HL-60 (cell line): ENCODE data around the gene USP30.
A peak's percentile ranks its signal among the peaks of the same experiment; 100 is the strongest.

Source experiments
- DNase-seq, 2 experiments: peaks; one replicate each; pipeline ENCODE4 v3.0.0-alpha.2; 2010 to 2020; ENCODE audit warnings: low read depth in 1 of 2, low spot score in 1 of 2
- H3K27ac ChIP-seq: fragments of 250-450 bp; sonication (Bioruptor Pico); replicated peaks from 2 replicates; pipeline ENCODE4 v1.5.1; 2020; ENCODE audit warnings: mild to moderate bottlenecking, moderate library complexity
- H3K27me3 ChIP-seq: fragments of 250-450 bp; sonication (Bioruptor Pico); 2 replicates; pipeline ENCODE4 v1.5.1; 2021; ENCODE audit warnings: mild to moderate bottlenecking, moderate library complexity; ENCODE audit not compliant: insufficient read depth, poor library complexity, severe bottlenecking
- H3K4me3 ChIP-seq: replicated peaks from 2 replicates; pipeline ENCODE4 v1.5.1; 2011; ENCODE audit warnings: mild to moderate bottlenecking, control low read depth, low read length; ENCODE audit not compliant: insufficient read depth
- GABPA ChIP-seq: IDR thresholded peaks from 2 replicates; pipeline ENCODE4 v1.6.1; 2012; ENCODE audit warnings: low read depth
- POLR2AphosphoS5 ChIP-seq: IDR thresholded peaks from 2 replicates; pipeline ENCODE4 v1.6.1; 2012; ENCODE audit warnings: low read depth
- SPI1 ChIP-seq: IDR thresholded peaks from 2 replicates; pipeline ENCODE4 v1.6.1; 2012; ENCODE audit warnings: low read depth, mild to moderate bottlenecking, borderline replicate concordance
- long read RNA-seq: library from polyadenylated mRNA; unstranded; transcript quantifications from one replicate; pipeline ENCODE4 v2.0.0, GENCODE V29; 2020
- TF ChIP-seq, protein P1 (sequence below): IDR thresholded peaks from one replicate; pipeline ENCODE4 v1.5.1; 2011; ENCODE audit warnings: low read length, control low read depth, inconsistent platforms; ENCODE audit not compliant: insufficient read depth
- TF ChIP-seq, protein P2 (sequence below): IDR thresholded peaks from 2 replicates; pipeline ENCODE4 v1.6.1; 2012; ENCODE audit warnings: low read depth; ENCODE audit not compliant: insufficient replicate concordance

The USP30 gene, protein sequence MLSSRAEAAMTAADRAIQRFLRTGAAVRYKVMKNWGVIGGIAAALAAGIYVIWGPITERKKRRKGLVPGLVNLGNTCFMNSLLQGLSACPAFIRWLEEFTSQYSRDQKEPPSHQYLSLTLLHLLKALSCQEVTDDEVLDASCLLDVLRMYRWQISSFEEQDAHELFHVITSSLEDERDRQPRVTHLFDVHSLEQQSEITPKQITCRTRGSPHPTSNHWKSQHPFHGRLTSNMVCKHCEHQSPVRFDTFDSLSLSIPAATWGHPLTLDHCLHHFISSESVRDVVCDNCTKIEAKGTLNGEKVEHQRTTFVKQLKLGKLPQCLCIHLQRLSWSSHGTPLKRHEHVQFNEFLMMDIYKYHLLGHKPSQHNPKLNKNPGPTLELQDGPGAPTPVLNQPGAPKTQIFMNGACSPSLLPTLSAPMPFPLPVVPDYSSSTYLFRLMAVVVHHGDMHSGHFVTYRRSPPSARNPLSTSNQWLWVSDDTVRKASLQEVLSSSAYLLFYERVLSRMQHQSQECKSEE
- long read RNA-seq, transcript USP30-201 (13 exons, 3,742 nt), result major isoform, 40 of 63 reads
- long read RNA-seq, partial matches to known transcripts, result 6 of 63 reads
- long read RNA-seq, other reads (novel, unspliced or antisense), result 17 of 63 reads

DNA sequence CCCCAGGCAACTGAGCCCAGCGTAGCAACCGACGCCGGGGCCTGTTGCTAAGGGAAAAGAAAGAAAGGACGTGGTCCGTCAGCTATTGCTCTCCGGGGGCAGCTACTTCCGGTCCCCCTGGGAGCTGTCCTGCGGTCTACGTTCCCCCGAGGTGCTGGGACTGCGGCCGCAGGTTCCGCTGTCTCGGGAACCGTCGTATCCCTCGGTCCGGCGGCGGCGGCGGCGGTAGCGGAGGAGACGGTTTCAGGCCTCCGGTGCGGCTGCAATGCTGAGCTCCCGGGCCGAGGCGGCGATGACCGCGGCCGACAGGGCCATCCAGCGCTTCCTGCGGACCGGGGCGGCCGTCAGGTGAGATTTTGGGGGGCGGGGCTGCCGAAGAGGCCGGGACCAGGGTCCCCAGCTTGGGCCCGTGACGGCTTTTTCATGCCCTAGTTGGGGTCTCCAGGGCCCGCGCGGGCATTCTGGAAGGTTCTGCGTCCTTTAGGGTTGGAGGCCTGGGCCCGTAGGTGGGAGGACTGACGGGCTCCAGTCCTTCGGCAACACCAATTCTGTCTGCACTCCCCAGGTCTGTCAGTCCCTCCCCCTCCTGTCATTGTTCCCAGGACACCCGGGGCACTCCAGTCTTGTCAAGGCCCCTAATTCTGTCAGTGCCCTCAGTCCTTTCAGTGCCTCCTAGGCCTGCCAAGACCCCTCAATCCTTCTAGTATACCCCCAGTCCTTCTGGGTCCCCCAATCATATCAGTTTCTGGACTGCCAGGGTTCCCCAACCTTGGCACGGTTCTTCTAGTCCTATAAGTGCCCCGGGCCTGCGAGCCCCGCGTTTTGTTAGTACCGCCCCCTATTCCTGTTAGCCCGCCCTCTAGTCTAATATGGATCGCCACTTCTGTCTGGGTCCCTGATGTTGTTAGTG lies at the start of gene USP30:
USP30 (plus strand) TSS at position 163 of the 910 bp plus-strand sequence; CDS start at position 266, 103 bp downstream.
- Histone ChIP-seq H3K4me3 (peak within 1 kb of the TSS; percentile 96), H3K27ac (peak within 1 kb of the TSS; percentile 72), H3K27me3 (no peaks in the 10 kb centered on the region)
- TF ChIP-seq POLR2AphosphoS5 (peak; percentile 73), SPI1 (peak; percentile 32; the same call in 1 of the 2 replicates), GABPA (peak; percentile 100)
- TF ChIP-seq, protein P1, sequence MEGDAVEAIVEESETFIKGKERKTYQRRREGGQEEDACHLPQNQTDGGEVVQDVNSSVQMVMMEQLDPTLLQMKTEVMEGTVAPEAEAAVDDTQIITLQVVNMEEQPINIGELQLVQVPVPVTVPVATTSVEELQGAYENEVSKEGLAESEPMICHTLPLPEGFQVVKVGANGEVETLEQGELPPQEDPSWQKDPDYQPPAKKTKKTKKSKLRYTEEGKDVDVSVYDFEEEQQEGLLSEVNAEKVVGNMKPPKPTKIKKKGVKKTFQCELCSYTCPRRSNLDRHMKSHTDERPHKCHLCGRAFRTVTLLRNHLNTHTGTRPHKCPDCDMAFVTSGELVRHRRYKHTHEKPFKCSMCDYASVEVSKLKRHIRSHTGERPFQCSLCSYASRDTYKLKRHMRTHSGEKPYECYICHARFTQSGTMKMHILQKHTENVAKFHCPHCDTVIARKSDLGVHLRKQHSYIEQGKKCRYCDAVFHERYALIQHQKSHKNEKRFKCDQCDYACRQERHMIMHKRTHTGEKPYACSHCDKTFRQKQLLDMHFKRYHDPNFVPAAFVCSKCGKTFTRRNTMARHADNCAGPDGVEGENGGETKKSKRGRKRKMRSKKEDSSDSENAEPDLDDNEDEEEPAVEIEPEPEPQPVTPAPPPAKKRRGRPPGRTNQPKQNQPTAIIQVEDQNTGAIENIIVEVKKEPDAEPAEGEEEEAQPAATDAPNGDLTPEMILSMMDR, result no peak
- TF ChIP-seq, protein P2, sequence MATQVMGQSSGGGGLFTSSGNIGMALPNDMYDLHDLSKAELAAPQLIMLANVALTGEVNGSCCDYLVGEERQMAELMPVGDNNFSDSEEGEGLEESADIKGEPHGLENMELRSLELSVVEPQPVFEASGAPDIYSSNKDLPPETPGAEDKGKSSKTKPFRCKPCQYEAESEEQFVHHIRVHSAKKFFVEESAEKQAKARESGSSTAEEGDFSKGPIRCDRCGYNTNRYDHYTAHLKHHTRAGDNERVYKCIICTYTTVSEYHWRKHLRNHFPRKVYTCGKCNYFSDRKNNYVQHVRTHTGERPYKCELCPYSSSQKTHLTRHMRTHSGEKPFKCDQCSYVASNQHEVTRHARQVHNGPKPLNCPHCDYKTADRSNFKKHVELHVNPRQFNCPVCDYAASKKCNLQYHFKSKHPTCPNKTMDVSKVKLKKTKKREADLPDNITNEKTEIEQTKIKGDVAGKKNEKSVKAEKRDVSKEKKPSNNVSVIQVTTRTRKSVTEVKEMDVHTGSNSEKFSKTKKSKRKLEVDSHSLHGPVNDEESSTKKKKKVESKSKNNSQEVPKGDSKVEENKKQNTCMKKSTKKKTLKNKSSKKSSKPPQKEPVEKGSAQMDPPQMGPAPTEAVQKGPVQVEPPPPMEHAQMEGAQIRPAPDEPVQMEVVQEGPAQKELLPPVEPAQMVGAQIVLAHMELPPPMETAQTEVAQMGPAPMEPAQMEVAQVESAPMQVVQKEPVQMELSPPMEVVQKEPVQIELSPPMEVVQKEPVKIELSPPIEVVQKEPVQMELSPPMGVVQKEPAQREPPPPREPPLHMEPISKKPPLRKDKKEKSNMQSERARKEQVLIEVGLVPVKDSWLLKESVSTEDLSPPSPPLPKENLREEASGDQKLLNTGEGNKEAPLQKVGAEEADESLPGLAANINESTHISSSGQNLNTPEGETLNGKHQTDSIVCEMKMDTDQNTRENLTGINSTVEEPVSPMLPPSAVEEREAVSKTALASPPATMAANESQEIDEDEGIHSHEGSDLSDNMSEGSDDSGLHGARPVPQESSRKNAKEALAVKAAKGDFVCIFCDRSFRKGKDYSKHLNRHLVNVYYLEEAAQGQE, result peak; percentile 60
- peak; percentile 67 to 87 for DNase-seq

DNA sequence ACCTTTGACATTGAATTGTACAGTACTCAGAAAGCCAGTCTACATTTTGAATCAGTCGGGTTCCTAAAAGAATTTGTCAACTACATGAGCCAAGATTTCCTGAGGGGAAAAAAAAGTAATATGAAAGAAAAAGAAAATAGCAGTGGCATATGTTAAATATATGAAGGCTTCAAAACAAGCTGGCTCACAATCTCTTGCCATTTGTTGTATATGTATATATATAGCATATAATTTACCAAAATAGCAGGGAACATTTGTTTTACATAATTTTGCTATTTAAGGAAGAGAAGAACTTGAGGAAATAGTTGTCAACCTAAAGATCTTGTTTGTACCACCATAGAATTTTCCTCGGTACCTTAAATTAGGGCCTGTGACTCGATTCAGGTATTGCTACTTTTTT lies 48.4 kb upstream of the USP30 start:
- TF ChIP-seq, protein P2, result no peak
- TF ChIP-seq POLR2AphosphoS5 (no peak), GABPA (no peak), SPI1 (no peak)
- TF ChIP-seq, protein P1, result no peak
- no peak overlapping the region for H3K4me3 ChIP-seq
- DNase-seq, result no peak
- no peak overlapping the region for H3K27ac ChIP-seq
- H3K27me3 ChIP-seq, result peaks cover 2% of the 10 kb centered on the region

DNA sequence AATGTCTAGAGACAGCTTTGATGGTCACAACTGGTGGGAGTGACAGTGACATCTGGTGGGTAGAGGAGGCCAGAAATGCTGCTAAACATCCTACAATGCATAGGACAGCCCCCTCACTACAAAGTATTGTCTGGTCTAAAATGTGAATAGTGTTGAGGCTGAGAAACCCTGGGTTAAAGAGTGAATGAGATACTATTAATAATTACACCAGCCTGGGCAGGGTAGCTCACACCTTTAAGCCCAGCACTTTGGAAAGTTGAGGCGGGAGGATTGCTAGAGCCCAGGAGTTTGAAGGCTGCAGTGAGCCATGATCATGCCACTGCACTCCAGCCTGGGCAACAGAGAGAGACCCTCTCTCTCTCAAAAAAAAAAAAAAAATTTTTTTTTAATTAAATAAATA lies 42.6 kb upstream of the USP30 start:
- DNase-seq, result no peak
- Histone ChIP-seq H3K27ac (no peak overlapping the region), H3K27me3 (peaks cover 2% of the 10 kb centered on the region), H3K4me3 (no peak overlapping the region)
- TF ChIP-seq SPI1 (no peak), GABPA (no peak), POLR2AphosphoS5 (no peak)
- TF ChIP-seq, protein P1, result no peak
- TF ChIP-seq, protein P2, result no peak
